Parathyroid adenoma (tissue), 2 donors: ENCODE measurements around the gene NLRP14.

Experiments
- H2AFZ ChIP-seq: fragments of 300-600 bp; sonication (generic); one replicate; pipeline ENCODE4 v1.7.0; 2017; ENCODE audit warnings: antibody characterized with exemption, mild to moderate bottlenecking
- H3K27ac ChIP-seq: fragments of 300-600 bp; sonication (generic); one replicate; pipeline ENCODE4 v1.7.0; 2017
- H3K27me3 ChIP-seq: fragments of 300-600 bp; sonication (generic); one replicate; pipeline ENCODE4 v1.7.0; 2017; ENCODE audit warnings: low read length; ENCODE audit not compliant: control insufficient read depth, insufficient read depth
- H3K36me3 ChIP-seq: fragments of 300-600 bp; sonication (generic); one replicate; pipeline ENCODE4 v1.7.0; 2017; ENCODE audit warnings: low read length; ENCODE audit not compliant: control insufficient read depth, insufficient read depth
- H3K4me1 ChIP-seq: fragments of 300-600 bp; sonication (generic); one replicate; pipeline ENCODE4 v1.7.0; 2017; ENCODE audit warnings: control low read depth
- H3K4me2 ChIP-seq: fragments of 300-600 bp; sonication (generic); one replicate; pipeline ENCODE4 v1.7.0; 2017; ENCODE audit warnings: low read length
- H3K4me3 ChIP-seq: fragments of 300-600 bp; sonication (generic); one replicate; pipeline ENCODE4 v1.7.0; 2017; ENCODE audit warnings: low read depth, low read length
- H3K79me2 ChIP-seq: fragments of 300-600 bp; sonication (generic); one replicate; pipeline ENCODE4 v1.7.0; 2017; ENCODE audit warnings: control low read depth
- H3K9ac ChIP-seq: fragments of 300-600 bp; sonication (generic); one replicate; pipeline ENCODE4 v1.7.0; 2017; ENCODE audit warnings: mild to moderate bottlenecking
- H3K9me3 ChIP-seq: fragments of 300-600 bp; sonication (generic); one replicate; pipeline ENCODE4 v1.7.0; 2017; ENCODE audit warnings: low read length; ENCODE audit not compliant: control insufficient read depth
- TF ChIP-seq, protein P1 (sequence below): fragments of 300-600 bp; sonication (generic); IDR thresholded peaks from one replicate; pipeline ENCODE4 v1.7.0; 2017; ENCODE audit warnings: antibody characterized with exemption, mild to moderate bottlenecking
- donor health status: primary hyperparathyroidism.

NLRP14 gene

DNA sequence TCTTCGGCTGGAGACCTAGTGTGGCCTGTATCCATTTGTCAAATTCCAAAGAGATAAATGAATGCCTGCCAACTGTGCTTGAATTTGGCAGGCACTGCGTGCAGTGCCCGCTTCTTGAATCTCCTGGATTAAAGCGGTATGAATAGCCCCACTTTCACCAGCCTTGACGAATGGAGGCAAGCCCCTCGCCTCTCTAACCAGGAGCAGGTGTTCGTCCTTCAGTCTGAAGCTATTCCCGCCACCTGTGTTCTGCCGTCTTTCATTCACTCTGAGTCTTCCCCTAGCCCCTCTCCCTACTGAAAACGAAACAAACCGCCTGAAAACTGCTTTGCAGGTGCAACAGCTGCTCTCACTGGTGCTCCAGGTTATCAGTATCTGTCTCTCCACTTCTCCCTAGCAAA, 11.2 kb downstream of the NLRP14 start:
- Histone ChIP-seq H3K4me2 (no peak overlapping the region), H3K4me3 (no peak overlapping the region), H3K36me3 (no peaks in the 10 kb centered on the region), H2AFZ (no peak overlapping the region), H3K27ac (no peak overlapping the region), H3K9me3 (no peaks in the 10 kb centered on the region), H3K79me2 (no peaks in the 10 kb centered on the region), H3K9ac (no peak overlapping the region), H3K27me3 (no peaks in the 10 kb centered on the region), H3K4me1 (no peaks in the 10 kb centered on the region)
- TF ChIP-seq, protein P1, sequence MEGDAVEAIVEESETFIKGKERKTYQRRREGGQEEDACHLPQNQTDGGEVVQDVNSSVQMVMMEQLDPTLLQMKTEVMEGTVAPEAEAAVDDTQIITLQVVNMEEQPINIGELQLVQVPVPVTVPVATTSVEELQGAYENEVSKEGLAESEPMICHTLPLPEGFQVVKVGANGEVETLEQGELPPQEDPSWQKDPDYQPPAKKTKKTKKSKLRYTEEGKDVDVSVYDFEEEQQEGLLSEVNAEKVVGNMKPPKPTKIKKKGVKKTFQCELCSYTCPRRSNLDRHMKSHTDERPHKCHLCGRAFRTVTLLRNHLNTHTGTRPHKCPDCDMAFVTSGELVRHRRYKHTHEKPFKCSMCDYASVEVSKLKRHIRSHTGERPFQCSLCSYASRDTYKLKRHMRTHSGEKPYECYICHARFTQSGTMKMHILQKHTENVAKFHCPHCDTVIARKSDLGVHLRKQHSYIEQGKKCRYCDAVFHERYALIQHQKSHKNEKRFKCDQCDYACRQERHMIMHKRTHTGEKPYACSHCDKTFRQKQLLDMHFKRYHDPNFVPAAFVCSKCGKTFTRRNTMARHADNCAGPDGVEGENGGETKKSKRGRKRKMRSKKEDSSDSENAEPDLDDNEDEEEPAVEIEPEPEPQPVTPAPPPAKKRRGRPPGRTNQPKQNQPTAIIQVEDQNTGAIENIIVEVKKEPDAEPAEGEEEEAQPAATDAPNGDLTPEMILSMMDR, result no peak

DNA sequence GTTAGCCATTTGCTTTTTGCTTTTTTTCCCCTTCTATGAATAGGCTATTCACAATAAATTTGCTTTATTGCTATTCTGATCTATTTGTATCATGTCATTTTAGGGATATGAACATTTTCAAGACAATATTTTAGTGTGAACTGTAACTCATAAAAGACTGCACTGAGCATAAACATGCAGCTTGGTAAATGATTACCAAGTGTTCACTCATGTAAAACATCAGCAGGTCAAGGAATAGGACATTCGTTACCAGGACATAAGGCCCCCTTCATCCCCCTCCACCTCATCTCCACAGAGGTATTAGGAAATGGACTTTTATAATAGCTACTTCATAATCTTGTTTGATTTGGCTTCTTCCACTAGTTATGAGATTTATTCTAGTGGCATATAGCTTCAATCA, 12.4 kb downstream of the NLRP14 start:
- Histone ChIP-seq H3K9me3 (no peaks in the 10 kb centered on the region), H3K4me2 (no peak overlapping the region), H3K4me3 (no peak overlapping the region), H3K9ac (no peak overlapping the region), H3K36me3 (no peaks in the 10 kb centered on the region), H3K27me3 (no peaks in the 10 kb centered on the region), H2AFZ (no peak overlapping the region), H3K4me1 (no peaks in the 10 kb centered on the region), H3K79me2 (no peaks in the 10 kb centered on the region), H3K27ac (no peak overlapping the region)
- TF ChIP-seq, protein P1, result no peak

DNA sequence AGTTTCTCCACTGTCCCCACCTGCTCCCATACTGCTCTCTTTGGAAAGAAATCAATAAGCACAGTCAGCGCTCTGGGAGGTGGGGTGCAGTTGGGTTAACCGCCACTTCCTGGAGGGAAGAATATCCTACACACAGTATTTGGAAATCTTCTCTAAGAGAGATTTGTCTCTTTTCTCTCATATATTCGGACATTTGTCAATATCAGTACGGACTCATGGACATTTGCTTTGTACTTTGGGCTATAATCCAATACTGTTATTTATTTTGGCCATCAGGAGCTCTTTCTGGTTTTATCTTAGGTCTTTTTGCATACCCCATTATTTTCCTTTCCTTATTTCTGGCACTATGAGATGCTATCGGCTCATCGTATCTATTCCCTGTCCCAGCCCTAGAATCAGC, 13.7 kb downstream of the NLRP14 start:
- TF ChIP-seq, protein P1, result no peak
- H3K9me3 ChIP-seq, result no peaks in the 10 kb centered on the region
- H3K27ac ChIP-seq, result no peak overlapping the region
- no peak overlapping the region for H3K4me3 ChIP-seq
- no peak overlapping the region for H2AFZ ChIP-seq
- no peak overlapping the region for H3K9ac ChIP-seq
- H3K36me3 ChIP-seq, result no peaks in the 10 kb centered on the region
- no peak overlapping the region for H3K4me2 ChIP-seq
- no peaks in the 10 kb centered on the region for H3K4me1 ChIP-seq
- no peaks in the 10 kb centered on the region for H3K27me3 ChIP-seq
- no peaks in the 10 kb centered on the region for H3K79me2 ChIP-seq

DNA sequence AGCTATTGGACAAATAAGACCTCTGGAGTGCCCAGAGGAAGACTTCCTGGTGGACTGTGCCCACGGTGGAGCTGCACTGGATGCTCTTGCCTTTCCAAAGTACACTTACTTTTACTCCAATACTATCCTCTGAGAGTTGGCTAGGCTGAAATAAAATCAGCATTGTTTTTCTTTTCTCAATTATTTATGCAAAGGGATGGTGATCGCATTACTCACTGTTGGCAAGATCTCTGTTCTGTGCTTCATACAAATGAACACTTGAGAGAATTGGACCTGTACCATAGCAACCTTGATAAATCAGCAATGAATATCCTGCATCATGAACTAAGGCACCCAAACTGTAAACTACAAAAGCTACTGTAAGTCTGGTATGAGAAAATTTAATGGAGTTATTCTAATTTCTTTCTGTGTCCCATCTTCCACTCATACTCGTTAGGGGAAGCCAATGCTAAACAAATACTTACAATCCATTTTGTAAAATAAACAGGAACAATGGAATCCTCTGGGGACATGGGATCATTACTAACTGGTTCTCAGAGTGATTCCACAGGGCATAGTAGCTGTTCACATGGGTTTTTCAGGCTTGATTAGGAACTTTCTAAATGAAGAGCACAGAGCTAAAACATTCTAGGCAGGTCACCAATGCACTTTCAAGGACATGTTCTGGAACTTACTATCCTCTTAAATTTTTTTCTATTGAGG, 26.3 kb downstream of the NLRP14 start:
- Histone ChIP-seq H3K9ac (no peak overlapping the region), H3K27ac (no peak overlapping the region), H3K36me3 (no peaks in the 10 kb centered on the region), H3K9me3 (no peaks in the 10 kb centered on the region), H3K27me3 (no peaks in the 10 kb centered on the region), H3K4me1 (no peaks in the 10 kb centered on the region), H3K79me2 (no peaks in the 10 kb centered on the region), H3K4me3 (no peak overlapping the region), H2AFZ (no peak overlapping the region), H3K4me2 (no peak overlapping the region)
- TF ChIP-seq, protein P1, result no peak

DNA sequence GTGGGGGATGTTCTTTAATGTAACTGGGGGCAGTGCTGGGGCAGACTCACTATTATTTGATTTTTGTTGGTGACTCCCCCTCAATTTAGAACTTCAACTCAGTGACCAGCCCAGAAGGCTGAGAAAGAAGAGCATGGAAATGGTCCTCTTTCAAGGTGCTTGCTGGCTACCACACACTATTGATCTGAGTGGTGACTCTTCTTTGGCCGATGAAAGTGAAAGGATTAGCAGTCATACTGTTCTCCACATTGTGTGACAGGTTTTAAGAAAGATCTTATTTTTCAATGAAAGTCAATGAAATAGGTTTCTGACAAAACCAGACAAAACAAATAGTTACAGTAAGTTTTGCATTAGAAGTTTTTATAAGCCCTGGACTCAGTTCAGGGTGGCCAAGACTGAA, 29.9 kb downstream of the NLRP14 start:
- no peak overlapping the region for H3K9ac ChIP-seq
- H3K4me2 ChIP-seq, result no peak overlapping the region
- no peaks in the 10 kb centered on the region for H3K36me3 ChIP-seq
- H3K4me3 ChIP-seq, result no peak overlapping the region
- no peaks in the 10 kb centered on the region for H3K79me2 ChIP-seq
- H3K9me3 ChIP-seq, result no peaks in the 10 kb centered on the region
- H2AFZ ChIP-seq, result no peak overlapping the region
- TF ChIP-seq, protein P1, result no peak
- no peak overlapping the region for H3K27ac ChIP-seq
- H3K27me3 ChIP-seq, result no peaks in the 10 kb centered on the region
- no peaks in the 10 kb centered on the region for H3K4me1 ChIP-seq
